Colonic mucosa (tissue), 4 donors: ENCODE results near the gene PGP. TPM values are rescaled to one million over a fixed set of nuclear protein-coding genes. Genes with fewer than 3 reads are reported as not detected.

Experiments used
- DNase-seq: peaks from one replicate; pipeline ENCODE4 v3.0.0-alpha.2; 2020
- H3K27ac ChIP-seq: fragments of 200-600 bp; one replicate; pipeline ENCODE4 v1.8.0; 2021
- H3K27me3 ChIP-seq: fragments of 200-600 bp; one replicate; pipeline ENCODE4 v1.8.0; 2021
- H3K36me3 ChIP-seq: fragments of 200-600 bp; one replicate; pipeline ENCODE4 v1.8.0; 2021
- H3K4me1 ChIP-seq: fragments of 200-600 bp; one replicate; pipeline ENCODE4 v1.8.0; 2021; ENCODE audit warnings: mild to moderate bottlenecking
- H3K4me3 ChIP-seq: fragments of 200-600 bp; one replicate; pipeline ENCODE4 v1.8.0; 2021
- H3K9ac ChIP-seq, 2 donors: one replicate each; pipeline ENCODE4 v1.7.0; 2013; ENCODE audit warnings: control low read depth in 2 of 2, low read depth in 2 of 2, low read length in 2 of 2
- H3K9me3 ChIP-seq: fragments of 200-600 bp; one replicate; pipeline ENCODE4 v1.8.0; 2021
- CTCF ChIP-seq: fragments of 200-600 bp; IDR thresholded peaks from one replicate; pipeline ENCODE4 v1.8.0; 2022; ENCODE audit warnings: antibody characterized with exemption, mild to moderate bottlenecking
- intact Hi-C: fragments of 100-400 bp; cut with DNase I; formaldehyde crosslinking; loops from one replicate; pipeline ENCODE4 v1.14.1; 2022
- total RNA-seq, 2 donors: library from RNA; stranded (reverse); fragmentation: NEBNext Ultra II Directional in 1 of 2; extraction: Animal tissue kit (Norgen Biotek cat#: 25700) in 1 of 2; gene quantifications; one replicate each; pipeline ENCODE4 v1.2.1, GENCODE V29; 2021
- donor health status: healthy.
- donor health status: DM: no; HTN: no; CAD: no.
- donor health status: DM: no; HTN: no; CAD: no.

Gene PGP
- total RNA-seq, 2 donors from 2014 or later, result 17.1 to 37.3 TPM

GRCh38 chr16:2197765-2198164 is 16.9 kb downstream of the PGP start:
- Histone ChIP-seq H3K36me3 (no peaks in the 10 kb centered on the region), H3K27me3 (peaks cover 34% of the 10 kb centered on the region), H3K4me1 (no peaks in the 10 kb centered on the region), H3K27ac (no peak overlapping the region), H3K4me3 (no peak overlapping the region), H3K9me3 (no peaks in the 10 kb centered on the region), H3K9ac (no peak overlapping the region)
- no peak for TF ChIP-seq CTCF
- DNase-seq, result no peak
- intact Hi-C loops, result no loop called here

- H3K36me3 ChIP-seq, result no peaks in the 10 kb centered on the region
- no peak overlapping the region for H3K9ac ChIP-seq
- no peak for DNase-seq
- H3K27ac ChIP-seq, result no peak overlapping the region
- intact Hi-C loops, result no loop called here
- H3K4me3 ChIP-seq, result no peak overlapping the region
- H3K9me3 ChIP-seq, result no peaks in the 10 kb centered on the region
- H3K4me1 ChIP-seq, result no peaks in the 10 kb centered on the region
- no peak for TF ChIP-seq CTCF
- H3K27me3 ChIP-seq, result peaks cover 34% of the 10 kb centered on the region
Measured at GRCh38 chr16:2196981-2197511, 17.6 kb downstream of the PGP start.

GRCh38 chr16:2196162-2196980 is 18.3 kb downstream of the PGP start, which contains the start of gene CASKIN1:
Gene CASKIN1 (minus strand): TSS chr16:2196605. CDS start chr16:2196432, 173 bp downstream.
- no peaks in the 10 kb centered on the region for H3K4me1 ChIP-seq
- H3K36me3 ChIP-seq, result no peaks in the 10 kb centered on the region
- peaks cover 34% of the 10 kb centered on the region for H3K27me3 ChIP-seq
- no peak for DNase-seq
- intact Hi-C loops, result no loop called here
- no peak within 1 kb of the TSS for H3K27ac ChIP-seq
- TF ChIP-seq CTCF, result no peak
- no peaks in the 10 kb centered on the region for H3K9me3 ChIP-seq
- peak within 1 kb of the TSS; percentile 7 for H3K4me3 ChIP-seq
- H3K9ac ChIP-seq, result peak within 1 kb of the TSS in 1 of 2 donors; percentile 43

GRCh38 chr16:2195322-2196161 is 19.1 kb downstream of the PGP start:
- H3K4me1 ChIP-seq, result no peaks in the 10 kb centered on the region
- intact Hi-C loops, result no loop called here
- H3K9me3 ChIP-seq, result no peaks in the 10 kb centered on the region
- H3K4me3 ChIP-seq, result peak overlapping the region; percentile 7
- no peak for DNase-seq
- peak overlapping the region in 1 of 2 donors; percentile 43 for H3K9ac ChIP-seq
- no peak for TF ChIP-seq CTCF
- no peaks in the 10 kb centered on the region for H3K36me3 ChIP-seq
- H3K27ac ChIP-seq, result no peak overlapping the region
- H3K27me3 ChIP-seq, result peaks cover 34% of the 10 kb centered on the region

- Histone ChIP-seq H3K27ac (no peak overlapping the region), H3K9ac (no peak overlapping the region), H3K36me3 (no peaks in the 10 kb centered on the region), H3K27me3 (peaks cover 34% of the 10 kb centered on the region), H3K4me3 (no peak overlapping the region), H3K4me1 (no peaks in the 10 kb centered on the region), H3K9me3 (no peaks in the 10 kb centered on the region)
- TF ChIP-seq CTCF, result peak; percentile 50
- peak; percentile 59 for DNase-seq
- intact Hi-C loops, result no loop called here
Measured at GRCh38 chr16:2194852-2195321, 19.8 kb downstream of the PGP start.
